ENCODE measurements around the gene LASP1NB.
A peak's percentile ranks its signal among the peaks of the same experiment; 100 is the strongest.

The LASP1NB gene

GRCh38 chr17:38889745-38890409 is 35.5 kb upstream of the LASP1NB start:
- H3K4me1 Mint-ChIP-seq, result peaks cover 21% of the 10 kb centered on the region

GRCh38 chr17:38890410-38890746 is 35.0 kb upstream of the LASP1NB start:
- H3K4me1 Mint-ChIP-seq, result peaks cover 16% of the 10 kb centered on the region
- H3K27me3 Mint-ChIP-seq (ENCODE audit: low read depth), result peaks cover 2% of the 10 kb centered on the region
- H3K4me3 Mint-ChIP-seq, result no peak overlapping the region
- TF ChIP-seq CTCF (IDR thresholded peaks at IDR 0.05; ENCODE audit: unreplicated experiment in 3 of 3), result no peak
- H3K9me3 Mint-ChIP-seq, result no peaks in the 10 kb centered on the region
- peaks cover 25% of the 10 kb centered on the region for H3K36me3 Mint-ChIP-seq (ENCODE audit: low read depth)
- no peak overlapping the region for H3K27ac Mint-ChIP-seq

More at GRCh38 chr17:38889745-38890409, 35.5 kb upstream of the LASP1NB start:
- no peak for TF ChIP-seq CTCF (IDR thresholded peaks at IDR 0.05; ENCODE audit: unreplicated experiment in 3 of 3)
- Mint-ChIP-seq H3K9me3 (no peaks in the 10 kb centered on the region), H3K27ac (no peak overlapping the region), H3K36me3 (ENCODE audit: low read depth) (peaks cover 25% of the 10 kb centered on the region), H3K4me3 (peak overlapping the region in 1 of 3 experiments; percentile 27), H3K27me3 (ENCODE audit: low read depth) (peaks cover 3% of the 10 kb centered on the region)

- no peak for TF ChIP-seq CTCF (IDR thresholded peaks at IDR 0.05; ENCODE audit: unreplicated experiment in 3 of 3)
- Mint-ChIP-seq H3K27me3 (ENCODE audit: low read depth) (no peaks in the 10 kb centered on the region), H3K27ac (no peak overlapping the region), H3K4me1 (peaks cover 5% of the 10 kb centered on the region), H3K36me3 (ENCODE audit: low read depth) (peaks cover 25% of the 10 kb centered on the region), H3K9me3 (no peaks in the 10 kb centered on the region), H3K4me3 (no peak overlapping the region)
These were observed 34.0 kb upstream of the LASP1NB start for GRCh38 chr17:38891441-38891840.

- H3K27me3 Mint-ChIP-seq (ENCODE audit: low read depth), result no peaks in the 10 kb centered on the region
- H3K9me3 Mint-ChIP-seq, result no peaks in the 10 kb centered on the region
- no peak overlapping the region for H3K27ac Mint-ChIP-seq
- H3K36me3 Mint-ChIP-seq (ENCODE audit: low read depth), result peaks cover 25% of the 10 kb centered on the region
- H3K4me3 Mint-ChIP-seq, result no peak overlapping the region
- peaks cover 4% of the 10 kb centered on the region for H3K4me1 Mint-ChIP-seq
- no peak for TF ChIP-seq CTCF (IDR thresholded peaks at IDR 0.05; ENCODE audit: unreplicated experiment in 3 of 3)
These were observed 33.3 kb upstream of the LASP1NB start for GRCh38 chr17:38892083-38892482.

- TF ChIP-seq CTCF (IDR thresholded peaks at IDR 0.05; ENCODE audit: unreplicated experiment in 3 of 3), result no peak
- H3K36me3 Mint-ChIP-seq (ENCODE audit: low read depth), result peaks cover 27% of the 10 kb centered on the region
- no peaks in the 10 kb centered on the region for H3K27me3 Mint-ChIP-seq (ENCODE audit: low read depth)
- H3K4me3 Mint-ChIP-seq, result no peak overlapping the region
- H3K9me3 Mint-ChIP-seq, result no peaks in the 10 kb centered on the region
- no peak overlapping the region for H3K27ac Mint-ChIP-seq
- peaks cover 6% of the 10 kb centered on the region for H3K4me1 Mint-ChIP-seq
These were observed 32.8 kb upstream of the LASP1NB start for GRCh38 chr17:38892620-38893019.

GRCh38 chr17:38893113-38893512 is 32.3 kb upstream of the LASP1NB start:
- TF ChIP-seq CTCF (IDR thresholded peaks at IDR 0.05; ENCODE audit: unreplicated experiment in 3 of 3), result no peak
- H3K4me1 Mint-ChIP-seq, result peaks cover 11% of the 10 kb centered on the region
- no peak overlapping the region for H3K4me3 Mint-ChIP-seq
- H3K9me3 Mint-ChIP-seq, result no peaks in the 10 kb centered on the region
- no peaks in the 10 kb centered on the region for H3K27me3 Mint-ChIP-seq (ENCODE audit: low read depth)
- peaks cover 32% of the 10 kb centered on the region for H3K36me3 Mint-ChIP-seq (ENCODE audit: low read depth)
- H3K27ac Mint-ChIP-seq, result no peak overlapping the region
